ENCODE results near the gene TNF.
"Not testable (repeated sequence)": the region's sequence is repeated elsewhere in the genome, so short reads cannot be mapped to it uniquely, and the experiment has no call there.

Gene TNF

DNA sequence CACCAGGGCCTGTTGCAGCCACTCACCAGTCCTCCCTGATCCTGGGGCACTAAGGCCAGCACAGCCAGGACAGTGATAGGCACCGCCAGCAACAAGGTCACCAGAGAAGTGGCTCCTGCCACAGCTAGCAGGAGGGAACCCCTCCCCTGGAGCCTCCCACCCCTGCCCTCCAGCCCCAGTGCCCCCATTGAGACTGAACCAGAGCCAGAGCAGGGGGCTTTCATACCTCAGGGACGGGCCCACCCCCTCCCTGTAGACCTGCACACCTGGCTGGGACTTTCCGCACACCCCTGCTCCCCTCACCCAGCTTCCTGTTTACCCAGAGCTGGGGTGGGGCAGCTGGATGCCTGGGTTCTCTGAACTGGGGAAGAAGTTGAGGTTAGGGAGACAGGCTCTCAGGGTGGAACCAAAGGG is 6.9 kb downstream of the TNF start, which contains the start of gene LTB:
Gene LTB (minus strand): TSS at position 195 of the 414 bp plus-strand sequence. CDS start 7 bp downstream, at position 188.
- peak within 1 kb of the TSS; percentile 86 for H3K4me3 ChIP-seq (ENCODE audit: low read depth, low read length)
- DNase-seq (ENCODE audit: low read depth) = no peak
- TF ChIP-seq, protein P1, sequence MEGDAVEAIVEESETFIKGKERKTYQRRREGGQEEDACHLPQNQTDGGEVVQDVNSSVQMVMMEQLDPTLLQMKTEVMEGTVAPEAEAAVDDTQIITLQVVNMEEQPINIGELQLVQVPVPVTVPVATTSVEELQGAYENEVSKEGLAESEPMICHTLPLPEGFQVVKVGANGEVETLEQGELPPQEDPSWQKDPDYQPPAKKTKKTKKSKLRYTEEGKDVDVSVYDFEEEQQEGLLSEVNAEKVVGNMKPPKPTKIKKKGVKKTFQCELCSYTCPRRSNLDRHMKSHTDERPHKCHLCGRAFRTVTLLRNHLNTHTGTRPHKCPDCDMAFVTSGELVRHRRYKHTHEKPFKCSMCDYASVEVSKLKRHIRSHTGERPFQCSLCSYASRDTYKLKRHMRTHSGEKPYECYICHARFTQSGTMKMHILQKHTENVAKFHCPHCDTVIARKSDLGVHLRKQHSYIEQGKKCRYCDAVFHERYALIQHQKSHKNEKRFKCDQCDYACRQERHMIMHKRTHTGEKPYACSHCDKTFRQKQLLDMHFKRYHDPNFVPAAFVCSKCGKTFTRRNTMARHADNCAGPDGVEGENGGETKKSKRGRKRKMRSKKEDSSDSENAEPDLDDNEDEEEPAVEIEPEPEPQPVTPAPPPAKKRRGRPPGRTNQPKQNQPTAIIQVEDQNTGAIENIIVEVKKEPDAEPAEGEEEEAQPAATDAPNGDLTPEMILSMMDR (conservative IDR thresholded peaks at IDR 0.05; ENCODE audit: low read depth, low read length) = no peak

DNA sequence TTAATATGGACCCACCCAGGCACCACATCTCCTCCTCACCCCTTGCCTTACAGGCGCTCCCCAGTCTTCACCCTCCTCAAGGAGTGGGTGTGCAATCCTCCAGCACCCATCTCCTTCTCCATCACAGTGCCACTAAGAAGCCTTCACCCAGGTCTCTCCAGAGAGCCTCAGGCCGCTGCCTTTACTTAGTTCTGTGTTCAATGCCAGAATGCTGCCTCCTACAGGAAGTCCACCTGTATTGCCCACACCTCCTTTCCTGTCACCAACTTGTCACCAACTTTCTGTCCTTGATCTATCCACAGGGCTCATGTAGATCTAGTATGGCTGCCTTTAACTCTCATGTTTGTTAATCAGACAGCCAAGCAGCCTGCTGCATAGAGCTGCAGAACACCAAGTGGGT is 10.1 kb downstream of the TNF start:
- H3K4me3 ChIP-seq (ENCODE audit: low read depth, low read length) = no peak overlapping the region
- no peak for DNase-seq (ENCODE audit: low read depth)
- TF ChIP-seq, protein P1 (conservative IDR thresholded peaks at IDR 0.05; ENCODE audit: low read depth, low read length) = peak; percentile 40

DNA sequence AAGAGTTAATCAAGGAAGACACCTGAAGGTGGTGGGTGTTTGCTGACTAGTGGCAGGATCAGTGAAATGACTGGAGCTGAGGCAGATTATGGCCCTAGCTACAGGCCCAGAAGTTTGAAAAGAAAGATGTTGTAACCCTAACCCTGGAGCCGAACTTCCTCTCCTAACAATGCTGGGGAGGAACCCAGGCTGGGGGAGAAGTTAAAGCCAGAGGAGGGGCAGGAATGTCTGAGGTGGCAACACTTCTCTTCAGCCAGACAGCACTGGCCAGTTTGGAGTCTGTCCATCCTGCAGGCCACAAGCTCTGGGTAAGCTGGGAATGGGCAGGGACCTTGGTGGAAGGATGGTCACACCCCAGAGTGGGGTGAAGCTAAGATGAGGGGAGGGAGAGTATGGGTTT is 10.6 kb downstream of the TNF start, which contains the start of gene LST1:
Gene LST1 (plus strand): TSS at position 270 of the 400 bp plus-strand sequence. CDS start 1,023 bp downstream, outside the sequence.
- no peak within 1 kb of the TSS for H3K4me3 ChIP-seq (ENCODE audit: low read depth, low read length)
- TF ChIP-seq, protein P1 (conservative IDR thresholded peaks at IDR 0.05; ENCODE audit: low read depth, low read length) = no peak
- DNase-seq (ENCODE audit: low read depth) = no peak

DNA sequence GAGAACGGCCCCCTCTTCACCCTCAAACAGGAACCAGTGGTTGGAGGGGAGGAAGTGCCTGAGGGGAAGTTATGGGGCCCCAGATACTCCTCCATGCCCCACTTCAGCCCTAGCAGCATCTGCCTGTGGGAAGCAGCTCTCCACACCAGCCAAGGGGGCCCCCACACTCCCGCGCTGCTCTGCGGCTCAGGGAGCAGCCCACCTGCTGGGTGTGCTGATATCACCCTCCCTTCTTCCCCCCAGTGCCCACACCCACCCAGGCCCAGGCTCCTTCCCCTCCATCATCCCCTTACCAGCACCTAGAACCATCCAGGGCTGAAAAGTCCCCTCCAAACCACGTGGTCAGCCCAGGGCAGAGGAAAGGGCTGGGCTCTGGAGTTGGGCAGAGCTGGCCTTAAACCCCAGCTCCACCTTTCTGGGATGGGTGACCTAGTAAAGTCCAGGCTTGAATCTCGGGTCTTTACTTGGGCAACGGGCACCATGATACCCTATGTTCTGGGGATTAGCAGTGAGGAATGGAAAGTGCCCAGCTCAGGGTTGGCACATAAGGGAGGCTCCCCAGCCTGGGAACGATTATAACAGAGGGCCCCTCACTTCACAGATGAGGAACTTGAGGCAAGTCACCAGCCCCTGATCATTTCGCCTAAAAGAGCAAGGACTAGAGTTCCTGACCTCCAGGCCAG is 11.4 kb downstream of the TNF start:
- no peak for DNase-seq (ENCODE audit: low read depth)
- TF ChIP-seq, protein P1 (conservative IDR thresholded peaks at IDR 0.05; ENCODE audit: low read depth, low read length) = no peak
- H3K4me3 ChIP-seq (ENCODE audit: low read depth, low read length) = no peak overlapping the region

DNA sequence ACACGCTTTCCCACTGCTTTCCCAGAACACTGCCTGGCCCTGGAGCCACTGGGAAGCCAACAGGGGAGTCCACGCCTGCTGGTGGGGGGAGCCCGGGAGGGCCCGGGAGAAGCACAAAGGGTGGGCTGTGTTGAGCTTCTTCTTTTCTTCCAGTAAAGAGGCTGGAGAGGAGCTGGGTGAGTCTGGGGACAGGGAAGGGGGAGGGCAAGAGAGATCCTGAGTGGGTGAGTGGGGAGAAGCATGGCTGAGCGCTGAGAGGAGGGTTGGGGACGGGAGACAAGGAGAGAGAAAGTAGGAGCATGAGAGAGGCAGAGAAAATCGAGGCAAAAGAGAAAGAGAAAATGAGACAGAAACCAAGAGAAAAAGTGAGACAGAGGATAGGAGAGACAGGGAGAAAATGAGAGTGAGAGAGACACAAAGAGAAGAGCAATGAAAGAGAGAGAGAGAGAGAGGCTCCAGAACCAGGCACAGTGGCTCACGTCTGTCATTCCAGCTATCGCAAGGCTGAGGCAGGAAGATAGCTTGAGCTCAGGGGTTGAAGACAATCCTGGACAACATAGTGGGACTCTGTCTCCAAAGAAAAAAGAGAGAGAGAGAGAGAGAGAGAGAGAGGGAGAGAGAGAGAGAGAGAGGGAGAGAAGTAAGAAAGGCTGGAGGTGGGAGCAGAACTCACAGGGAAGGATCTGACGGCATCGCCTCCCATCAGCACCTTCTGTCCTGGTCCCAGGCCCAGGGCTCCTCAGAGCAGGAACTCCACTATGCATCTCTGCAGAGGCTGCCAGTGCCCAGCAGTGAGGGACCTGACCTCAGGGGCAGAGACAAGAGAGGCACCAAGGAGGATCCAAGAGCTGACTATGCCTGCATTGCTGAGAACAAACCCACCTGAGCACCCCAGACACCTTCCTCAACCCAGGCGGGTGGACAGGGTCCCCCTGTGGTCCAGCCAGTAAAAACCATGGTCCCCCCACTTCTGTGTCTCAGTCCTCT is 12.7 kb downstream of the TNF start:
- H3K4me3 ChIP-seq (ENCODE audit: low read depth, low read length) = no peak overlapping the region
- TF ChIP-seq, protein P1 (conservative IDR thresholded peaks at IDR 0.05; ENCODE audit: low read depth, low read length) = no peak
- DNase-seq (ENCODE audit: low read depth) = no peak

DNA sequence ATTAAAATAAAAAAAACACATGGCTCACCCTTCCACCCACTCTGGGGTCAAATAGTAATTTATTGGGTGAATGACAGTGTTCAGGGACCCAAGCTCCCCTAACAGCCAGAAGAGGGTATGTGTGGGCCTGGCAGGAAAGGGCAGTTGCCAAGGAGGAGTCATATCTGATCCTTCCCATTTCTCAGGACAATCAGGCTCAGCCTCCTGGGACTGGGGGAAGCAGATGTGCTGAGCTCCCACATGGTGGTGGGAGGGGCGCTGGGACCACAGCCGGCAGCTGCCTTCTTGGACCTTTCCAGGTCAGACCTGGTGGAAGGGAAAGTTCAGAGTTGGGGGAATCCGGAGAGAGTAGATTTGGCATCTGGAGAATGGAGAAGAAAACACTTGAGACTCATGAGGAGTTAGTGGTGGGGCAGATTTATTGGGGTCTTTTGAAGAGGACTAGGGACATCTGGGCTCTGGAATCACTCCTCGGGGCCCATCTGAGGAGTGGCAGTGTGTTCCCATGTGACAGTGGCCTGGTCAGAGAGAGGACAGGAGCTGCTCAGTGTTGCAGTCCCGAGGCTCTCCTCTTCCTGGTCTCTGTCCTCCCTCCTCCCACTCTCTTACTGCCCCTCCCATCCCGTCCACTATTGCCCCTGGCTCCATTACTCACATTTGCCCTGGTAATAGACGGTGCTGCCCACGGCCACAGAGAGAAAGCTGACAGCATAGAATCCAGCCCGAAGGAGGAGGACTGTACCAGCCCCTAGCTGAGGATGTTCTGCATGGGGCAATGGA is 13.7 kb downstream of the TNF start:
- H3K4me3 ChIP-seq (ENCODE audit: low read depth, low read length) = no peak overlapping the region
- TF ChIP-seq, protein P1 (conservative IDR thresholded peaks at IDR 0.05; ENCODE audit: low read depth, low read length) = no peak
- no peak for DNase-seq (ENCODE audit: low read depth)

DNA sequence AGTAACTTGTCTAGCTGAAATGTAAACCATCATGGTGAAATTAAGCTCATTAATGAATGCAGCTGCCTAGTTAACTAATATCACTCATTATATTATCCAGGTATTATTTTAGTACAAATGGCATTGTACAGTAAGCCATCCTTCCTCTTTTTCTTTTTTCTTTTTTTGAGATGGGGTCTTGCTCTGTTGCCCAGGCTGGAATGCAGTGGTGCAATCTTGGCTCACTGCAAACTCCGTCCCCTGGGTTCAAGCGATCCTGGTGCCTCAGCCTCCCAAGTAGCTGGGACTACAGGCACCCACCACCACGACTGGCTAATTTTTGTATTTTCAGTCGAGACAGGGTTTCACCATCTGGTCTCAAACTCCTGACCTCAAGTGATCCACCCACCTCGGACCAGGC is 15.3 kb downstream of the TNF start:
- DNase-seq (ENCODE audit: low read depth); H3K4me3 ChIP-seq (ENCODE audit: low read depth, low read length): not testable (repeated sequence)

All from choroid plexus epithelial cell (primary cell).